ENCODE measurements around the gene EBF4.
"Not testable (repeated sequence)": the region's sequence is repeated elsewhere in the genome, so short reads cannot be mapped to it uniquely, and the experiment has no call there.

EBF4 gene

DNA sequence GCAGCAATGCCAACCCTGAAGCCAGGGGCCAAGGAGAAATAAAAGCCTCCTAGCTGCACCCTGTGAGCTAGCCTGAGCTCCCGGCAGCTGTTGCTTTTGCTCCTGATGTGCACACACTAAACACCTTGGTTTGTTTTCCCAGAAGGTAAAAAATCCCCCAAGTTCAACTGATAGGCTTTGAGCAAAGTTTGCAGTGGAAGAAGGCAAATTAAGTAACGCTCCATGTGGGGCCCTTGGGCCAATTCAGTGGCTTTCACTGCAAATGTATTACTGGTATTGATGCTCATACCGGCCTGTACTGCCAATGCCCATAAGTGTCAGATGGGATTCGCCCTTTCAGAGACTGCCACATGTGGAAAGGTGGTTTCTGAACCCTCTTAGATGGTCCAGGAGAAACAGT is 19.1 kb upstream of the EBF4 start:
- no peak for DNase-seq (ENCODE audit: low read depth)

DNA sequence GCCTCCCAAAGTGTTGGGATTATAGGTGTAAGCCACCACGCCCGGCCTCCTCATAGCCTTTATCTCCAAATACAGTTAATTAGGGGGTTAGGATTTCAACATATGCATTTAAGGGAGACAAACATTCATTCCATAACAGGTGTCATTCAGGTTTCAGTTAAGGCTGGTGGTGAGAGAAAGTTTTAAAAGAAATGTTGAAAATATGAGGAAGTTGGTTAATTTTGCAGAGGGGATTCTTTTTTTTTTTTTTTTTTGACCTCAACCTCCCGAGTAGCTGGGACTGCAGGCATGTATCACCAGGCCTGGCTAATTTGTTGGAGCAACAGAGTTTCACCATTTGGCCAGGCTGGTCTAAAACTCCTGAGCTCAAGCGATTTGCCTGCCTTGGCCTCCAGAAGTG is 12.5 kb upstream of the EBF4 start:
- no peak for DNase-seq (ENCODE audit: low read depth)

DNA sequence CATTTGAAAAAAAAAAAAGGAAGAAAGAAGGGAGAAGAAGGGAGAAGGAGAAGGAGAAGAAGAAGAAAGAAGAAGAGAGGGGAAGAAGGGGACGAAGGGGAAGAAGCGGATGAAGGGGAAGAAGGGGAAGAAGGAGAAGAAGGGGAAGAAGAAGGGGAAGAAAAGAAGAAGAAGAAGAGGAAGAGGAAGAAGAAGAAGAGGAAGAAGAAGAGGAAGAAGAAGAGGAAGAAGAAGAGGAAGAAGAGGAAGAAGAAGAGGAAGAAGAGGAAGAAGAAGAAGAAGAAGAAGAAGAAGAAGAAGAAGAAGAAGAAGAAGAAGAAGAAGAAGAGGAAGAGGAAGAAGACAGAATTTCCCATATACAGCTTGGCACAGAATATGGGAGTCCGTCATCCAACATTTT is 10.5 kb upstream of the EBF4 start:
- DNase-seq (ENCODE audit: low read depth): not testable (repeated sequence)

DNA sequence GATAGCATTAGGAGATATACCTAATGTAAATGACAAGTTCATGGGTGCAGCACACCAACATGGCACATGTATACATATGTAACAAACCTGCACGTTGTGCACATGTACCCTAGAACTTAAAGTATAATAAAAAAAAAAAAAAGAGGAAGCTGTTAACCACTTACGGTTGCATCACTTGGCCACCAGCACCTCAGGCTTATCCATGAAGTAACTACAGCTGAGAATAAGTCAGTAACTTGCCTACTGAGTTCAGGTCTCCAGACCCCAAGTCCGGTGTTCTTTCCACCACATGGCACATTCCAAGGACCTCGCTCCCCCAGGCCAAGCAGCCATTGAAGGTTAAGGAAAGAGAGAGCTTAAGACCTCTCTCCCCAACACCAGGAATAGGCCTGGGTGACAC is 7.8 kb upstream of the EBF4 start:
- DNase-seq (ENCODE audit: low read depth): not testable (repeated sequence)

DNA sequence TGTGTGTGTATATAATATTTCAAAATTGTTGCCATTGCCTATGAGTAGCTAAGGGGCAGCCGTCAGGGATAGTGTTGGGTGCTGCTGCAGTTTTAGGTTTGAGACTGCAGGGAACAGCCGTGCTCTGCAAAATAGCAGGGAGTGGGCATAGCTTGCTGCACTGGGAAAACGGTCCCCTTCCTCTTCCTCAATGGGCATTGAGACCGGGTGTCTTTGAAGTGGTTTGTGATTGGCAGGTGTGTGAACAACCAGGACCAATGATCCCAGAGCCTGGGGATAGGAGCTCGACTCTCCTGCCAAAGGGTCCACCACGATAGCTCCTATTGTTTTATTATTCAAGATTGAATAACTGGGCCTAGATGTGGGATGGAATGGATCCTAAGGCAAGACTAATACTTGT is 5.1 kb upstream of the EBF4 start:
- DNase-seq (ENCODE audit: low read depth): no peak

DNA sequence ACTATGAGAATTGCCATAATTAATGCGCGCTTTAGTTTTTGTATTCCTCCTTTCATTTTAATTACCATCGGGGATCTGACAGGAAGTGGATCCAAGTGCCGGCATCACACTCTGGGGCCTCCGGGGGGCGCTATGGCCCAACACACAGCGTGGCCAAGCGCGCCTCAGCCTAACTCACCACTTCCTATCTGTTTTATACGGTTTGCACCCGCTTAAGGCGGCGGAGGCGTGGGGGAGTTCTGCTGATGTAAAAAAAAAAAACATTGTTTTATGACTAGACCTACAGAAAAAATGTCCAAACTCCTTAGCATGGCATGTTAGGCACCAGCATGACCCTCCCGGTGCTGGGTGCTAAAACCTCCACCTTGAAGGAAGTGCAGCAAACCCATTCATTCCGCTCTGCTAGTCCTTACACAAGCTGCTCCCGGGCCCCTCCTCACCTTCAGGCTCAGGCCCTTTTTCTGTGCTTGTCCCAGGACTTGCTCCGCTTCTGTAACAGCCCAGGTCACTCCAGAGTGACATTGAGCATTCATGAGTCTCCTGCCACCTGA is 4.5 kb upstream of the EBF4 start:
- peak; percentile 71 for DNase-seq (ENCODE audit: low read depth)

DNA sequence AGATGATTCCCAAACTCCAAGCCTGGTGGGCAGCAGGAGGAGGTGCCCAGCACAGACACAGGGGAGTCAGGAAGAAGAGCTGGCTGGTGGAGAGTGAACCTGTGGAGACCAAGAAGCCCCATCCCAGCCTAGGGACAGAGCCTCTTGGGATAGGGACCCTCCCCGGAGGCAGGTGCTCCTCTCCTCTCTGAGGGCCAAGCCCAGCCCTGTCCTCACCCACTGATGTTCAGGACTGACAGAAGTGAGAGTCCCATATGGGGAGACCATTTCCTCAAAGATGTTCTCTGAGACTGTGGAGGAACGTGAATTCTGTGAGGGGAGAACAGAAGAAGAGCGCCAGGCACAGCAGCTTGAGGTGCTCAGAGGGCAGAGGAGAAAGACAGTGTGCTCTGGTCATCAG is 2.4 kb upstream of the EBF4 start:
- no peak for DNase-seq (ENCODE audit: low read depth)

DNA sequence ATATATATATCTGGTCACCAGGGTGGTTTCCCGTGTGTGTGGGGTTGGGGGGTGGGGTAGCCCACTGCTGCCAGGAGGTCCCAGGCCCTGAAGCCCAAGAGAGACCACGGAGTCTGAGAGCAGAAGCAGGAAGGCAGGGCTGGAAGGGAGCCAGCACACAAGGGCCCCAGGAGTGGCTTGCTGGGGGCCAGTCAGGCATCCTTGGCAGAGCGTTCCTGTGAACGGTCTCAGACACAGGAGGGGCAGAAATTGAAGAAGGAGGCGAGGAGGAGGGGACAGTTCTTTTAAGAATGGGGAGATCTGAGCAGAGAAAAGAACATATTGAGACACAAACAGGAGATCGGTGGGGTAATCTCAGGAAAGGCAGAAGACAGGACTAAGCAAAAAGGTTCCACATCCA is 1.9 kb upstream of the EBF4 start:
- no peak for DNase-seq (ENCODE audit: low read depth)

DNA sequence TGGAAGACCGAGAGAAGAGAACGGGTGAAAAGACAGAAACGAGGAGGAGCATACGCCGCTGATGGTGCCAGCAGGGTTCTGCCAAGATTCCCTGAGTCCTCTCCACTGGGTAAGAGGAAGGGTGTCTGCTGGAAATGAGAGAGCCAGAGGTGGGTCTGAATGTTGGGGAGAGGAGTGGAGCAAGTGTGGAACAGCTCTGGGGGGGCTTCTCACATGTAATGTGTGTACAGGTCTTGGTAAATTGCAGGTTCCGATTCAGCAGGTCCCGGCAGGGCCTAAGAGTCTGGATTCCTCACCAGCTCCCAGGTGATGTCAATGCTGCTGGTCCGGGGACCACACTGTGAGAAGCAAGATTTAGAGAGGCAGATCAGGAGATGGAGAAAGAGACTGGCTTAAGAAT is 1.5 kb upstream of the EBF4 start:
- DNase-seq (ENCODE audit: low read depth): no peak

DNA sequence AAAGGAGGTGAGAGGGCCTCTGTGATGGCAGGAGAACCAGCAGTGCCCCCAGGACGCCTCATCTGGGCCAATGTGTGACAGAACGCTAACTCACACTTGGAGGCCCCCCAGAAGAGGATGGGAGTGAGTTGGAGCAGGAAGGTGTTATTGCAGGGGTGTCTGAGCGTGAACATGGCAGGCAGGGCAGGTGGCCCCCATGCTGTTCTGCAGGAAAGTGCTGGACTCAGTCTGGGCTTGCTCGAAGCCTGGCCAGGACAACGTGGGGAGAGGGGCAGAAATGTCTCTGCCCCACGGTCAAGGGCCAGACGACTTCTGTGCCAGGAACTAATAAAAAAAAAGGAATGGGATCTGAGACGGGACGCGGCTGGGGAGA is 931 bp upstream of the EBF4 start:
- no peak for DNase-seq (ENCODE audit: low read depth)

DNA sequence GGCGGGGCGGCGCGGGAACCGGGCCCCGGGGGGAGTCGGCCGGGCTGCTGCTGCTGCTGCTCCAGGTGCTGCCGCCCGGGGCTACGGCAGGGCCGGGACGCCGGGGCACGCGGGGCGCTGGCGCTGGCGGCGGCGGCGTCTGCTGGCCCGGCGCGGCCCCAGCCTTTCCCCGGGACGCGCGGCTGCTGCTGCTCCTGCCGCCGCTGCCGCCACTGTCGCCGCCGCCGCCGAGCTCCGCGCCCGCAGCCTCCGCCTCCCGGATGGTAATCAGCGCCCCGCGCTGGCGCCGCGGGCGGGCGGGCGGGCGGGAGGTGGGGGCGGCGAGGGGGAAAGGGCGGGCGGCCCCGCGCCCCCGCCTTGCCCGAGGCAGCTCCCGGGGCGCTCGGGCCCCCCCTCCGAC is 306 bp downstream of the EBF4 start:
- DNase-seq (ENCODE audit: low read depth): no peak

DNA sequence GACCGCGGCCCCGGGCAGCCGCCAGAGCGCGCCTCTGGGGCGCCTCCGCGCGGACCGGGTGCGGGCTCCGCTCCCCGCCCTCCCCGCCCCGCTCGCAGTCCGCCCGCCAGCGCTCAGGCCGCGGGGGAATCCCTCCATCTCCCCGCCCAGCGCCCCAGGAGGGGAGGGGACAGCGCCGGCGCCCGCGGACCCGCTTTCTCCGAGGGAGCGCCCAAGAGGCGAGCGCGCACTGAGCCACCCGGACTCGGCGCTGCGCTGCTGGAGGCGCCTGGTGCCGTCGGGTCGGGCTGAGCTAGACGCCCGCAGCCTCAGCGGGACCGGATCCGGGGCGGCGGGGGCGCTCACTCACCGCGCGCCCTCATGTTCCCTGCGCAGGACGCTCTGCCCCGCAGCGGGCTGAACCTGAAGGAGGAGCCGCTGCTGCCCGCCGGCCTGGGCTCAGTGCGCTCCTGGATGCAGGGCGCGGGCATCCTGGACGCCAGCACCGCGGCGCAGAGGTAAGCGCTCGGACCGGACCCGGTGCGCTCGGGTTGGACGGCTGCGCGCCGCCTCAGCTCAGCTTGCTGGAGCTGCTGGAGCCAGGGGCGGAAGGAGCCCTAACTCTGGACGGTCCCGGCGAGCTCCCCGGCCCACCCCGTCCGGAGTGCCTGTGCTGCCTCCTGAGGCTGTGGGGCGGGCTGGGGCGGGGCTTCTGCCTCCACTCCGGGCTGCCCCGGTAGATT is 867 bp downstream of the EBF4 start:
- peak; percentile 39 for DNase-seq (ENCODE audit: low read depth)

DNA sequence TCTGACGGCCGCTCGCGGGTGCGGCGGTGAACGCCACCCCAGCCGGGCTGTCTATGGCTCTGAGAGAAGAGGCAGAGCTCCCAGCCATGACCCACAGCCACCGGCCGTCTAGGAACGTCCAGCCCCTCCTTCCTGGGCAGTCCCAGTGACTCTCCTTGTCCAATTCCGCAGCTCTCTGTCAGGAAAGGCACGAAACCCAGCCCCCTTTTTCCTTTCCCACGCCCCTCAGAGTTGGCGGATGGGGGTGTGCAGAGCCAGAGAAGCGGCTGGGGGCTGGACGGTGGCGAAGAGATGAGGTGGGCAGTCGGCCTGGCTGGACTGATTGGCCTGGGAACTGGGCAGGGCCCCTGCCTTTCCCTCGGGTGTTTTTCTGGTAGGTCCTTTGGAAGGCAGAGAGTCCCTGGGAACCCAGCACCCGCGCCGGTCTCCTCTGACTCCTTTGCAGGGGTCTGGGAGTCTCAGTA is 1.5 kb downstream of the EBF4 start:
- DNase-seq (ENCODE audit: low read depth): no peak

DNA sequence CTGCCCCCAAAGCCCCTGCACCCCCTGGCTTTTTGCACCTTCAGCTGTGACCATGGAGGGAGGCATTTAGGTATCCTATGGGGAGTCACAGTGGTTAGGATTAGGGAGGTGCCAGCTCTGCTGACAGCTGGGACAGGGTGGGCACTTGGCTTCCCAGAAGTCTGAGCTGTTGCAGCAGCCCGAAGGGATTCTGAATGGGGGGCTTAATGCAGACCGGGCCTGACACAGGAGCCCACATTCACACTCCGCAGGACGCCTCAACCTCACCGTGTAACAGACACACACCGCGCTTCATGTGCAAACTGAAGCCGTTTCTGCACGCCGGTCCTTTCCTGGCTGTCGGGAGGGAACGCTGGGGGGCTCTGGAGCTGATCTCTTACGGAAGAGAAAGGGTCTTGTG is 1.9 kb downstream of the EBF4 start:
- no peak for DNase-seq (ENCODE audit: low read depth)

DNA sequence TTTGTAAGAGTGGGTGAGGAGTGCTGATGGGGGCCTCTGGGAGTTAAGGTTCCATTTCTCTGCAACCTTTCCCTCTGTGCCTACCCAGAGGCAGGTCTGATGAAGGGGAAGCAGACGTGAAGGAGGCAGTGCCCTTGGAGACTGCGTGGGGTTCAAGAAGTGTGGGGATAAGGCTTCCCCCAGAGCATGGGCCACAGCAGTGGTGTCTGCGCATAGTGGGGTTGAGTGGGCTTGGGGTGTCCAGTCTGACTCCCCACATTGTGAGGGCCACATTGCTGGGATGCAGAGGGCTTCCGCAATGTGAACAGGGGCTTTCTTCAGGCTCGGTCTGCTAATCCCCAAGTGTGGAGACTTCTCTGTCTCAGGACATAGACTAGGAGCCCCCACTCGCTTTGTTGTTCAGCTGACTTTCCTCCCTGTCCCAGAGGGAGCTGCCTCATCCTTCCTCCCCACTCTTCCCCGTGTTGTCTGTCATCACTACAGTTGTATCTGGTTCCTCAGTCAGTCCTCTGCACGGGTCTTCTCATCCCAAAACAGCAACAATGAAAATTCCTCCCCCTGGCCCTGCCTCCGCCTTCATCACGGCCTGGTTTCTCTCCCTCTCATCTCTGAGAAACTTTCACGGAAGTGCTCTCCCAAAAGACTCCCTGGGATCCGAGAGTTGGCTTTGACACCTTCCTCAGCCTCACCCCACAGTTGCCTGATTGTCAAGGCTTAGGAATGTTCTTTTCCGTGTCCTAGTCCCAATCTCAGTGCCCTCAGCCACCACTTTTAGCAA is 2.8 kb downstream of the EBF4 start:
- no peak for DNase-seq (ENCODE audit: low read depth)

DNA sequence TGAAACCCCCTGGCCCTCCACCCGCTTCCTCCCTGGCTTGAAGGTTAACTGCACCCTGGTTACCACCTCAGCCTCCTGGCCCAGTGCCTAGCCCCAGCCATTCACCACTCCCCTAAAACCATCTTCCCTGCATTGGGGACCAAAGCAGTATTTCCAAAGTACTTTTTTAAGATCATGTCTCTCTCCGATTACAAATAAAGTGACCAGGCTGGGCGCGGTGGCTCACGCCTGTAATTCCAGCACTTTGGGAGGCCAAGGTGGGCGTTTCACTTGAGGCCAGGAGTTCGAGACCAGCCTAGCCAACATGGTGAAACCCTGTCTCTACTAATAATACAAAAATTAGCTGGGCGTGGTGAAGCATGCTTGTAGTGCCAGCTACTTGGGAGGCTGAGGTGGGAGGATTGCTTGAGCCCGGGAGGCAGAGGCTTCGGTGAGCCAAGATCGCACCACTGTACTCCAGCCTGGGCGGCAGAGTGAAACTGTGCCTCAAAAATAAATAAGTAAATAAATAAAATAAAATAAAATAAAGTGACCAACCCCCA is 3.5 kb downstream of the EBF4 start:
- not testable (repeated sequence) for DNase-seq (ENCODE audit: low read depth)

DNA sequence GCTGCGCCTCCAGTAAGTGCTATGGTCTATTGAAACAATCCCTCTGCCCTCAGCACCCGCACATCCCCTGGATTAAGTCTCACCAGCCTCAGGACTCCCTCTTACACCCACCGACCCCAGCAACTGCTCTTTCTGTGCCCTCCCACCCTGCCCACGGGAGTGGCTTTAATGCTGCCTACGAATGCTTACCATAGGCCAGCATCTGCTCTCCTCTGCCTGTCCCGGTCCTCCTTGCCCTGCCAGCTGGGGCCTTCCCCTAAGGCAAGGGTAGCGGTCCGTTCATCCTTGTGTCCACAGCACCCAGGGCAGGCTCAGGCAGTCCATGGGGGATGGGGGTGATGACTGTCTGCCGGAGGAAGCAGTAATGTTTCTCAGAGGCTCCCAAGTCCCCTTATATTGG is 4.1 kb downstream of the EBF4 start:
- DNase-seq (ENCODE audit: low read depth): no peak

DNA sequence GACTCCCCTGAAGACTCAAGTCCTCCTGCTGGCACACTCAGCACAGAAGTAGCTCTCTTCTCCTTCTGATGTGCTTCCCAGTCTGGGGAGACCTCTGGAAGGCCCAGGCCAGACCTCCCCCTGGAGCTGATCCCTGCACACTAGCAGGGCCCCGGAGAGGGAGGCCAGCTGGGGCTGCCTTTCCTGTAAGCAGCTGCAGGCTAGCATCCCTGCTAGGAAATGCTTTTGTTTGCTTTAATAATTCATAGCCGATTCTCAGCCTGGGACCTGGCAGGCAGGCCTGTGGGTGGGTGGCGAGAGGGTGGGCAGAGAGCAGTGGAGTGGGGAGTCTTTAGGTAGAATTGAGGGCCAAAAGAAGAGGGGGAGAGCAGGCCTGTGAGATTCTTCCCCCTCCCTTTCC is 5.2 kb downstream of the EBF4 start:
- DNase-seq (ENCODE audit: low read depth): no peak

DNA sequence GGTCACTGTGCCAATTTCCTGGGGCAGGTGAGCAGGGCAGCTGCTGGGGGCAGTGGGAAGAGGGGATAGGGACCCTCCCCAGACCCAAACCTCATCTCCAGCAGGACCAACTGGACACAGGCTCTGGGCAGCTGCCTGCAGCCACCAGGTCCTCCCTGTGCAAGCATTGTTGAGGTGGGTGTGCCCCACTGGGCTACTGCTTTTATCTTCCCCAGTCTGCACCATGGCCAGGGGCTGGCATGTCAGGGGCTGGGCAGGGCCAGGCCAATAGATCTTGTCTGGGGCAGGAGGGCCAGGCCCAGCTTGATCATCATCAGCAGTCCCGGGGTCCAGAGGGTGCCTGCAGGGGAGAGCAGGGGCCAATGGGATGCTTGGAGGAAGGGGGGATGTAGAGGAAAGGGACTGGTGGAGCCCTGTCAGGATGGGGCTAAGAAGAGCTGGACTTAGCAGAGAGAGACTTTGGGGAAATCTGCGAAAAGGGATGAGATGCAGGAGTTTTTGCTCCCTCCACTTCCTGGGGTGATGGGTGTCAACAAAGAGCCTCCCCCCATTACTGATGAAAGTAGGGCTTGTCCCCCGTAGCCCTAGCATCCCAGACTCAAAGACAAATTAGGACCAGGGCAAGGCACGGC is 5.7 kb downstream of the EBF4 start:
- DNase-seq (ENCODE audit: low read depth): no peak

DNA sequence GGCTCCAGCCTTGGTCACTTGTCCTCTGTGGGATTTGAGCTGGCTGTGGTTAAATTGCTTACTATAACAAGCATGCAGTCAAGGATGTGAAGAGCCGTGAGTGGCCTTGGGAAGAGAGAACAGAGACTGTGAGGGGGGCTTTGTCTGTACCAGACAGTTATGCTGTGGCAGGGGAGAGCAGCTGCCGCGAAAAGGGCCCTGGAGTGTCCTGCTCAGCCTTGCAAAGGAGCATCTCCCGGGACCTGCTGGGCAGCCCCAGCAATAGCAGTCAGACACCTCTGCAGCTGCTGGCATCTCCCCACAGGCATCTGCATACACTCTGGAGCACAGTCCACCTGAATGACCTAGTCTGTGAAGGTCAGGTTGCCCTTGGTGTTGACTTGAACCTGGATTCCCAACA is 6.3 kb downstream of the EBF4 start:
- DNase-seq (ENCODE audit: low read depth): no peak

DNA sequence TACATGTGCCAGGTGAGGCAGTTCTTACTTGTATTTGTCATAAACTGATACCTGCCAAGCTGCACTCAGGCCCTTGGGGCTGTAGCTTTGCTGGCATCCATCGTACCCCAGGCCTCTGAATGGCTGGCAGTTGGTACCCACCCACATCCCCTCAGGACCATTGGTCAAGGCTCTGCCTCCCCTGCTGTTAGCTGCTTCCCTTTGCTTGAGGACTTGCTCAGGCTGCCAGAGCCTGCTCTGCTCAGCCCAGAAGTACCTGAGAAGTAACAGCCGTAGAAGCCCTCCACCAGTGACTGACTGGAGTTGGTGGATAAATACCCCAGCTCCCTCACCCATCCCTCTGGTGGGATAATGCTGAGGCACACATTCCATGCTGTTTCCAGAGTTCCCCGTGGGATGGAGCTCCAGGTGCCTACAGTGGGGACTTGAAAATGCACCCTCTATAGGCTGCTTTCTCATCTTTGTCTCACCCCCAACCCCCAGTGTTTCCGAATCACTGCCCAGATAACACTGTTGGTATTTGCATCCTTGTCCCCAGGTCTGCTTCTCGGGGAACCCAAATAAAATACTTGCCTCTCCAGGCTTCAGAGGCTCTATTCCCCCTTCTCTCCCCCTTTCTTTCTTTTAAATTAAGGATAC is 7.3 kb downstream of the EBF4 start:
- no peak for DNase-seq (ENCODE audit: low read depth)

DNA sequence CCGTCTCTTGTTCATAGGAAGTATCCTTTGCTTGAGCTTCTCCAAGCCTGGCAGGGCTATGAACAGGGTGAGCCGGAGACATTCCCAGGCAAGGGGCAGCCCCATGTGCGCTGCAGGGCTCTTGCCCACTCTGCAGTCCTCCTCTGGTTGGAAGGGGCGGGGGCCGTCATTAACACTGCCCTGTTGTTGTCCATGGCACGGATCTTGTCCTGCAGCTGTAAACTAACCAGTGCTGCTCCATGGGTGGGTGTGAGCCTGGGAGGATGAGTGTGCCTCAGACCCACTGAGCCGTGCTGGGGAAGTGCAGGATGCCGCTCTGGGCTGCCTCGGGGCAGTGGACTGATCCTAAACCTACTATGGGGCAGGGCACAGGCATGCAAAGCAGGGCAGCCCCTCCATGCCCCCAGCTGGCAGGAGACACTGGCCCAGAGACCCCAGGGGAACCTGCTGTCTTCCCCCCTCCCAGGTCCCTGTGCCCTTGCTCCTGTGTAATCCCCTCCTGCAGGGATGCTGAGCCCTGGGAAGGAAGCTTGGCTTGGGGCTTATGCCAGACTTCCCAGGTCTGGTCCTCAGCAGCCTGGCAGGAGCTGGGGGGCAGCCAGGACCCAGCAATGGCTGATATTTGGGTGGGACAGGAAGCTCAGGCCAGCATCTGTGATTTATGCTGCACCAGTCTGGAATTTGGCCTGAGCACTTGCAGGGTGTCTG is 8.5 kb downstream of the EBF4 start:
- DNase-seq (ENCODE audit: low read depth): no peak
